SU-DHL-6 (cell line): ENCODE results near the gene TCEANC2.

Experiments used
- EZH2phosphoT487 ChIP-seq: fragments of 200-600 bp; sonication (generic), shearing (Covaris generic); conservative IDR thresholded peaks from 2 replicates; pipeline ENCODE4 v1.6.1; 2018; ENCODE audit warnings: mild to moderate bottlenecking, antibody characterized with exemption, low read length, moderate library complexity, mixed read lengths
- TF ChIP-seq, protein P1 (sequence below): fragments of 200-600 bp; sonication (generic); IDR thresholded peaks from one replicate; pipeline ENCODE4 v1.5.1; 2017; ENCODE audit warnings: antibody characterized with exemption, mild to moderate bottlenecking, low read length, moderate library complexity; ENCODE audit not compliant: insufficient read depth, poor library complexity, severe bottlenecking

DNA sequence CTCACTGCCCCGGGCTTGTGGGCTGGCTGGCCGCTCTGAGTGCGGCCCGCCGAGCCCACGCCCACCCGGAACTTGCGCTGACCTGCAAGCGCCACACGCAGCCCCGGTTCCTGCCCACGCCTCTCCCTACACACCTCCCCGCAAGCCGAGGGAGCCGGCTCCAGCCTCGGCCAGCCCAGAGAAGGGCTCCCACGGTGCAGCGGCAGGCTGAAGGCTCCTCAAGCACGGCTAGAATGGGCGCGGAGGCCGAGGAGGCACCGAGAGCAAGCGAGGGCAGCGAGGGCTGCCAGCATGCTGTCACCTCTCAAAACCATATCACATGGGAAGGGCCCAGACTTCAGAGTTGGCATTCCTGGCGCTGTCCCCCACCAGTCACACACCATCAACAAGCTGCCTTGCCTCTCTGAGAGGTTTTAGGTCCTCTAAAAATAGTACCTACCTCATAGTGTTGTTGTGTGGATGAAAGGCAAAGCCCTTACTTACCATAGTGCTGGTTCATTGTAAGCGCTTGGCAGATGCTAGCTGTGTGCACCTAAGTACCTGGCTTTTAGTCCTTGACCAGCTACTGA is 48.8 kb upstream of the TCEANC2 start:
- TF ChIP-seq, protein P1, sequence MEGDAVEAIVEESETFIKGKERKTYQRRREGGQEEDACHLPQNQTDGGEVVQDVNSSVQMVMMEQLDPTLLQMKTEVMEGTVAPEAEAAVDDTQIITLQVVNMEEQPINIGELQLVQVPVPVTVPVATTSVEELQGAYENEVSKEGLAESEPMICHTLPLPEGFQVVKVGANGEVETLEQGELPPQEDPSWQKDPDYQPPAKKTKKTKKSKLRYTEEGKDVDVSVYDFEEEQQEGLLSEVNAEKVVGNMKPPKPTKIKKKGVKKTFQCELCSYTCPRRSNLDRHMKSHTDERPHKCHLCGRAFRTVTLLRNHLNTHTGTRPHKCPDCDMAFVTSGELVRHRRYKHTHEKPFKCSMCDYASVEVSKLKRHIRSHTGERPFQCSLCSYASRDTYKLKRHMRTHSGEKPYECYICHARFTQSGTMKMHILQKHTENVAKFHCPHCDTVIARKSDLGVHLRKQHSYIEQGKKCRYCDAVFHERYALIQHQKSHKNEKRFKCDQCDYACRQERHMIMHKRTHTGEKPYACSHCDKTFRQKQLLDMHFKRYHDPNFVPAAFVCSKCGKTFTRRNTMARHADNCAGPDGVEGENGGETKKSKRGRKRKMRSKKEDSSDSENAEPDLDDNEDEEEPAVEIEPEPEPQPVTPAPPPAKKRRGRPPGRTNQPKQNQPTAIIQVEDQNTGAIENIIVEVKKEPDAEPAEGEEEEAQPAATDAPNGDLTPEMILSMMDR, result no peak
- TF ChIP-seq EZH2phosphoT487, result no peak
